Coronary artery (tissue), 2 donors: ENCODE data around the gene RRAGC.
"Not testable (repeated sequence)": the region's sequence is repeated elsewhere in the genome, so short reads cannot be mapped to it uniquely, and the experiment has no call there.

ENCODE experiments used
- DNase-seq: peaks from one replicate; pipeline ENCODE4 v3.0.0-alpha.2; 2017; ENCODE audit warnings: low spot score
- H3K27ac ChIP-seq, 2 donors: fragments of 200-600 bp; sonication (generic); one replicate each; pipeline ENCODE4 v1.5.1; 2016 to 2019
- H3K4me3 ChIP-seq: fragments of 200-600 bp; sonication (generic); 2 replicates; pipeline ENCODE4 v1.5.1; 2016; ENCODE audit warnings: mild to moderate bottlenecking, moderate library complexity
- TF ChIP-seq, protein P1 (sequence below): fragments of 200-600 bp; sonication (generic); IDR thresholded peaks from one replicate; pipeline ENCODE4 v1.5.1; 2019; ENCODE audit warnings: antibody characterized with exemption

Gene RRAGC

DNA sequence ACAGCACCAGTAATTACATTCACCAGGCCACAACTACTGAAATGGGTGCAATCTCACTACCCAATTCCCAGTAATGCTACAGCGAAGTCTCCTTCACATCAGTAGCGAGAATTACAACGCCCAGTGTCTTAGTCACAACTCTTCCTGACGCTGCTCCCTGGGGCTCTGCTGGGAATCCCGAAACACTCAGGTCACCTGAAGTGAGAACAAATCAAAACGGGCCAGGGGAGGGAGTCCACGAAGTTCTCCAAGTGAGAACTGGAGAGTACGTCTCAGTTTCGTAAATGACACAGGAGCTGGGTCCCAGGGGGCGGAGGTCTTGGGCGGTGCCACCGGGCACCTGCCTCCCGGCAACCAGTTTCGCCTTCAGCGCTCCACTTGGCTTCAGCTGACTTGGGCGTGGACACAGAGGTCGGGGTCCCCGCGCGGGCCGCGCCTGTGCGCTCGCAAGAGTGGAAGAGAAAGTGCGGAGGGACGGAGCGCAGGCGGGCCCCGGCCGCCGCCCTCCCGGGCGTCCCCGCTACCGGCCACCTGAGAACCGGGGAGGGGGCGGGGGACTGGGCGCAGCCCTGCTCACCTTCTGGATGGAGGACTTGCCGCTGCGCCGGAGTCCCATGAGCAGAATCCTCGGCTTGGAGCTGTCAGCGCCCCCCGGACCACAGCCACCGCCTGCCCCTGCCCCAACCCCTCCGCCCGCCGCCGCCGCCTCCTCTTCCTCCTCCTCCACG lies 575 bp downstream of the RRAGC start:
- Histone ChIP-seq H3K4me3 (peak overlapping the region; percentile 89), H3K27ac (peak overlapping the region; percentile 90 to 92)
- TF ChIP-seq, protein P1, sequence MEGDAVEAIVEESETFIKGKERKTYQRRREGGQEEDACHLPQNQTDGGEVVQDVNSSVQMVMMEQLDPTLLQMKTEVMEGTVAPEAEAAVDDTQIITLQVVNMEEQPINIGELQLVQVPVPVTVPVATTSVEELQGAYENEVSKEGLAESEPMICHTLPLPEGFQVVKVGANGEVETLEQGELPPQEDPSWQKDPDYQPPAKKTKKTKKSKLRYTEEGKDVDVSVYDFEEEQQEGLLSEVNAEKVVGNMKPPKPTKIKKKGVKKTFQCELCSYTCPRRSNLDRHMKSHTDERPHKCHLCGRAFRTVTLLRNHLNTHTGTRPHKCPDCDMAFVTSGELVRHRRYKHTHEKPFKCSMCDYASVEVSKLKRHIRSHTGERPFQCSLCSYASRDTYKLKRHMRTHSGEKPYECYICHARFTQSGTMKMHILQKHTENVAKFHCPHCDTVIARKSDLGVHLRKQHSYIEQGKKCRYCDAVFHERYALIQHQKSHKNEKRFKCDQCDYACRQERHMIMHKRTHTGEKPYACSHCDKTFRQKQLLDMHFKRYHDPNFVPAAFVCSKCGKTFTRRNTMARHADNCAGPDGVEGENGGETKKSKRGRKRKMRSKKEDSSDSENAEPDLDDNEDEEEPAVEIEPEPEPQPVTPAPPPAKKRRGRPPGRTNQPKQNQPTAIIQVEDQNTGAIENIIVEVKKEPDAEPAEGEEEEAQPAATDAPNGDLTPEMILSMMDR: no peak
- peak; percentile 84 for DNase-seq

DNA sequence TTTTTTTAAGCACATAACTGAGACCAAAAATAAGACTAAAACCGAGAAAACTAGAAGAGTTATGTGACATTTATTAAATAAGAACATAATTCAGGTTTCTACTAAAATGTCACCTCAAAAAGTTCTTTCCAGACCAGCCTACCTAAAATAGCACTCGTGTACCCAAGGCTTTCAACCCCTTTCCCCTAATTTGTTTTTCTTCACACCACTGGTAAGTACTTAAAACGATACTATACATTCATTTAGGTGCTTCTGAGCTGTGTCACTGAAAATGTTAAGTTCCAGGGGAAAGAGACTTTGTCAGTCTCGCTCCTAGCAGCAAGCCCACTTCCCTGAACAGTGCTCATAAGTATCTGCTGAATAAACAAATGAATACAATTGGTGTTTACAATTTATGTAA lies 6.8 kb downstream of the RRAGC start:
- no peak for DNase-seq
- TF ChIP-seq, protein P1: no peak
- H3K4me3 ChIP-seq: no peak overlapping the region
- H3K27ac ChIP-seq: no peak overlapping the region

DNA sequence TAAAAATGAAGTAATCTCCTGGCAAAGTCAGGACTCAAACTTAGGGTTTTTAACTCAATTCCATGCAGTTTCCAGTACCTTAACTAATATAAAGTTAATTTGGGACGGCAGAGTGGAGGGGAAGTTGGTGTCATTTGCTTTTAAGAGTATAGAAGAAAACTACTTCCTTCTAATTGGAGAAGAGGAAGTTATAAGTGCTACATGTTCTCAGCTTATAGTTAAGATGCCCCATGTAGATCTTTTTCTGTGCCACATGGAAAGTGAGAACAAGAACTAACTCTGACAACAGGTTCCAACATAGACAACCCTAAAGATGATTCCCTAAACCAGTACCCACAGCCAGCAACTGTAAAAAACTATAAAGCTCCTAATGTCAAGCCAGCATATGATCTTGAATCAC lies 11.5 kb downstream of the RRAGC start:
- DNase-seq: no peak
- Histone ChIP-seq H3K27ac (no peak overlapping the region), H3K4me3 (no peak overlapping the region)
- TF ChIP-seq, protein P1: no peak

DNA sequence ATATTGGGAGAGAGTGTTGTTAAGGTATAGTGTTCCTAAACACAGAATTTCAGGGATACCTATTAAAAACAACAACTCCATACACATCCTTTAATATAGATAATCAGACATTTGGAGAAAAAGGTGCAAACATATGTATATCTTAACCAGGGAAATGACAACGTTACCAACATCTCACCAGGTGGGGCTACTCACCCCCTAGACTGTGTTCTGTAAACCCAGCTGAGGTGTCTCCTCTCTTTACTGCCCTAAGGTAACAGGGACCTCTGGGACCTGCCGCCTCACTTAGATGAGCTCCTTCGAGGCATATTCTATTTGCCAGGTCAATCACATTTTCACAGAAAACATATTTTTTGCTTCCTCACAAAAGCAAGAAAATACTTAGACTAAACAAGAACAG lies 13.4 kb downstream of the RRAGC start:
- TF ChIP-seq, protein P1: no peak
- H3K27ac ChIP-seq: no peak overlapping the region
- H3K4me3 ChIP-seq: no peak overlapping the region
- no peak for DNase-seq

DNA sequence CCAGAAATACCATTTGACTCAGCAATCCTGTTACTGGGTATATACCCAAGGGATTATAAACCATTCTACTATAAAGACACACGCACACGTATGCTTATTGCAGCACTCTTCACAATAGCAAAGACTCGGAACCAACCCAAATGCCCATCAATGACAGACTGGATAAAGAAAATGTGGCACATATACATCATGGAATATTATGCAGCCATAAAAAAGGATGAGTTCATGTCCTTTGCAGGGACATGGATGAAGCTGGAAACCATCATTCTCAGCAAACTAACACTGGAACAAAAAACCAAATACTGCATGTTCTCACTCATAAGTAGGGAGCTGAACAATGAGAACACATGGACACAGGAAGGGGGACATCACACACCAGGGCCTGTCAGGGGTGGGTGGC lies 14.5 kb downstream of the RRAGC start:
- H3K4me3 ChIP-seq, DNase-seq, H3K27ac ChIP-seq: not testable (repeated sequence)

DNA sequence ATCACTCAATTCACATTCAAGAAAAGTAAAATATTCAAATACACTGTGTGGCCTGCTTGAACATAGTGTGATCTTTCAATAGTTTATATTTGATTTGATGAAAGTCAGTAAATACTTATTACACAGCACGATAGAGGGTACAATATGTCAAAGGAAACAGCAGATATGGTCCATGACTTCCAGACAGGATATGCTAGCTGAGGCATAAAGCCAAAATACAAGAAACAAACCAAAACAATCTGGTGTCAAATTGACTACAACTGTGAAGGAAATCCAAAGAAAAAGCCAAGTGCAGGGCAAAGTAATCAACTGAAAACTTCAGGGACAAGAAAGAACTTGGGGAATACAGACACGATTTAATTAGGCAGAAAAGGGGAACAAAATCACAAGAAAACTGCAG lies 19.3 kb downstream of the RRAGC start:
- Histone ChIP-seq H3K4me3 (no peak overlapping the region), H3K27ac (no peak overlapping the region)
- TF ChIP-seq, protein P1: no peak
- no peak for DNase-seq

DNA sequence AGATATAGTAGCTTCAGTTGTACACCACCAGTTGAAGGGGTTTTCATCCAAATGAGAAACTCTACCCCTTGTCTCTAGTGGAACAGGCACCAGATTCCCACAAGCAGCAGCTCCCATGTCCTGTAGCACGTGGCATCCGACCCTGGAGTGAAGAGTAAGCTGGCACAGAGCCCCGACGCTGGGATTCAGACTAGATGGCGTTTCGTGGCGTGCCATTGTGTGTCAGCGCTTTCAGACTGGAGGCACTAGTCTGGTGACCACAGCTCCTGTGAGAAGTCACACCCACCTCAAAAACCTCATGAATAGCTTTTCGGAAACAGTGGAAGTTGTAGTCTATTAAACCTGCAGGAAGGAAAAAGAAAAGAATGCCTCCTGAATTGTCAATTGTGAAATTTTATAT lies 20.2 kb downstream of the RRAGC start:
- TF ChIP-seq, protein P1: no peak
- no peak for DNase-seq
- no peak overlapping the region for H3K4me3 ChIP-seq
- H3K27ac ChIP-seq: no peak overlapping the region

DNA sequence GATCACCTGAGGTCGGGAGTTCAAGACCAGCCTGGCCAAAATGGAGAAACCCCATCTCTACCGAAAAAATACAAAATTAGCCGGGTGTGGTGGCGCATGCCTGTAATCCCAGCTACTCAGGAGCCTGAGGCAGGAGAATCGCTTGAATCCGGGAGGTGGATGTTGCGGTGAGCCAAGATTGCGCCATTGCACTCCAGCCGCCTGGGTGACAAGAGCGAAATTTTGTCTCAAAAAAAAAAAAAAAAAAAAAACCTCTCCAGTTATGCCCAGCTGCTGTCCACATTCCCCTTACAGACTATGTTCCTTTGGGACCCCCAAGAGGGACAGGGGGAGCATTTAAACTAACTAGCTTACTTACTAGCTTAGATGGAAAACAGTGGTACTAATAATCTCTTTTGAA lies 23.3 kb downstream of the RRAGC start:
- DNase-seq, H3K4me3 ChIP-seq, H3K27ac ChIP-seq: not testable (repeated sequence)
